Omental fat pad (tissue), 4 donors: Measurements from ENCODE around the gene ZNF791. TPM values are rescaled to one million over a fixed set of nuclear protein-coding genes. Genes with fewer than 3 reads are reported as not detected.

Experiments
- ATAC-seq: fragments of 150-250 bp; one replicate; pipeline ENCODE4 v1.9.1; 2016; ENCODE audit warnings: mild to moderate bottlenecking, moderate library complexity; ENCODE audit not compliant: low FRiP score
- DNase-seq: peaks from one replicate; pipeline ENCODE4 v3.0.0-alpha.2; 2019; ENCODE audit warnings: low spot score
- CTCF ChIP-seq, 3 donors: fragments of 450-650 bp; IDR thresholded peaks; one replicate each; pipeline ENCODE4 v1.5.1; 2016 to 2017; ENCODE audit warnings: antibody characterized with exemption in 3 of 3, mild to moderate bottlenecking in 3 of 3, moderate library complexity in 2 of 3
- total RNA-seq, 4 donors: library from RNA; depleted of rRNA; stranded (reverse); fragments of >200 nt; gene quantifications; one replicate each; pipeline ENCODE4 v1.1.0, GENCODE V29; 2016

Gene ZNF791
- total RNA-seq, 4 donors from 2014 or later = 12.9 to 23.3 (median 16.3) TPM

- TF ChIP-seq CTCF (IDR thresholded peaks at IDR 0.05) = no peak
- ATAC-seq (no peak), DNase-seq (no peak)
These were observed 36.3 kb downstream of the ZNF791 start for GRCh38 chr19:12647047-12647446.

DNA sequence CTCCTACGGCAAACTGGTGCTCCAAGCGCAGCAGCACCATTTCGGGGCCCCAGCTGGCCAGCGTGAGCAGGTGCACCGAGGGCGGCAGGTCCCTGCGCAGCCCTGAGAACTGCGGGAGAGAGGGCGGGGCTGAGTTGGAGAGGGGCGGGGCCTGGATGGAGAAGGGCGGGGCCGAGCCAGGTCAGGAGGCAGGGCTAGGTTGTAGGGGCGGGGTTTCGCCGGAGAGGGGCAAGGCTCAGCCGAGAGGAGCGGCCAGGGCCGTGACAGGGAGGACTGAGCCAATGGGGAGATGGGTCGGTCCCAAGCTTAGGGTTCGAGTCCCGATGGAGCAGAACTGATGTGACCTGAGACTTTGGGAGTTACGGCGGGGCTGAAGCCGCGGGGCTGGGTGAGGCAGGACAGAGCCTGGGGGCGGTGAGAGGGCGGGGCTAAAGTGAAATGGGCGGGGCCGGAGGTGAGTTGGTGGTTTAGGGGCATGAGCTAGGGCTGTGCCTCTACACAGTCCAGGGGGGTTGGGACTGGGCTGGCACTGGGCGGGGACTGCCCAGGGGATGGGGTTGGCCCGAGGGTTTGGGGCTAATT is 36.9 kb downstream of the ZNF791 start:
- DNase-seq (peak; percentile 51), ATAC-seq (peak; percentile 79)
- TF ChIP-seq CTCF (IDR thresholded peaks at IDR 0.05) = no peak

DNA sequence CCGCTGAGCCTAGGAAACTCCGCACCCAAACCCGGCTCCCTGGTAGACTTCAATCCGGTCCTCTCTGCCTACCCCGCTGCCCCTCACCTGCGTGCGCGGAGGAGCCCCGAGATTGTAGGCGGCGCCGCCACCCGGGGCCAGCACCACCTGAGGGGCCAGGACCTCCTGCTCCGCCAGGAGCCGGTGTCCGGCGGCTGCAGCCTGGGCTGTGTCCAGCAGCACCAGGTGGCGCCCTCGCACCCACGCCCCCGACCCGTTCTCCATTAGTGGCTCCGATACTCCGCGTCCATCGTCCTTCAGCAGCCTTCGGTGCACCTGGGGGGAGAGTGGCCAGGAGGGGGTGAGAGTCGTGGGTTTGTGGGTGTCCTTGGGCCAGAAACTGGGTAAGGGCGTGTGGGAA is 37.4 kb downstream of the ZNF791 start:
- no peak for TF ChIP-seq CTCF (IDR thresholded peaks at IDR 0.05)
- DNase-seq = no peak
- ATAC-seq = peak; percentile 52

GRCh38 chr19:12649941-12650340 is 39.2 kb downstream of the ZNF791 start:
- no peak for ATAC-seq

DNA sequence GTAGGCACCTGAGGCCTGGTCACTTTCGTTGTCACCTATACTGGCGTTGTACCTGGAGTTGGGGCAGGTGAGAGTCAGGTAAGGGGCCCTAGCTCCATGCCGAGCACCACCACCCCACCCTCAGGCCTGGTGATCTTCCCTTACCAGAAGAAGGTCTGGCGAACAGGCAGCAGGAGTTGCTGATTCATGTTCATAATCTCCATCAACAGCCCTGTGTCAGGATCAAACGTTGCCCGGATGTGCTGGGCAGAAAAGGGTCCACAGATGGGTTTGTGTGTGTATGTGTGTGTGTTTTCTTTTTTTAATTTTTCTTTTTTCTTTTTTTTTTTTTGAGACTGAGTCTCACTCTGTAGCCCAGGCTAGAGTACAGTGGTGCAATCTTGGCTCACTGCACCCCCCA is 41.5 kb downstream of the ZNF791 start:
- ATAC-seq (no peak), DNase-seq (no peak)
- TF ChIP-seq CTCF (IDR thresholded peaks at IDR 0.05) = no peak

More at GRCh38 chr19:12649941-12650340, 39.2 kb downstream of the ZNF791 start:
- no peak for TF ChIP-seq CTCF (IDR thresholded peaks at IDR 0.05)
- DNase-seq = no peak

DNA sequence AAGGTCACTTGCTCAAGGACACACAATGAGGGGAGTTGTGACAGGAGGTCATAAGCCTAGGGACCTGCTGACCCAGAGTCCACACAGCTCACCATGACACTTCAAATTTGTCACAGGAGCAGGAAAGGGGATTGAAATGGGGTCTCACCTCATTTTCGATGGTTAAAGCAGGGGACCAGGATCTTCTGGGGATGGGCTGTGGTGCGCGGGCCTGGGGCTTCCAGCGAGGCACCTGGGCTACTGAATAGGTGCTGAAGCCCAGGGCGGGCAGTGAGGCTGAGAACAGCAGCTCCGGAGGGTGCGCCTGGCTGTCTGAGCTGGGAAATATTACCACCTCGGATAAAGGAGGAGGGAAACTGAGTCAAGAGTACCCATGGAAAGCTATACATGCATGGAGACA is 44.8 kb downstream of the ZNF791 start:
- ATAC-seq (no peak), DNase-seq (no peak)
- no peak for TF ChIP-seq CTCF (IDR thresholded peaks at IDR 0.05)

DNA sequence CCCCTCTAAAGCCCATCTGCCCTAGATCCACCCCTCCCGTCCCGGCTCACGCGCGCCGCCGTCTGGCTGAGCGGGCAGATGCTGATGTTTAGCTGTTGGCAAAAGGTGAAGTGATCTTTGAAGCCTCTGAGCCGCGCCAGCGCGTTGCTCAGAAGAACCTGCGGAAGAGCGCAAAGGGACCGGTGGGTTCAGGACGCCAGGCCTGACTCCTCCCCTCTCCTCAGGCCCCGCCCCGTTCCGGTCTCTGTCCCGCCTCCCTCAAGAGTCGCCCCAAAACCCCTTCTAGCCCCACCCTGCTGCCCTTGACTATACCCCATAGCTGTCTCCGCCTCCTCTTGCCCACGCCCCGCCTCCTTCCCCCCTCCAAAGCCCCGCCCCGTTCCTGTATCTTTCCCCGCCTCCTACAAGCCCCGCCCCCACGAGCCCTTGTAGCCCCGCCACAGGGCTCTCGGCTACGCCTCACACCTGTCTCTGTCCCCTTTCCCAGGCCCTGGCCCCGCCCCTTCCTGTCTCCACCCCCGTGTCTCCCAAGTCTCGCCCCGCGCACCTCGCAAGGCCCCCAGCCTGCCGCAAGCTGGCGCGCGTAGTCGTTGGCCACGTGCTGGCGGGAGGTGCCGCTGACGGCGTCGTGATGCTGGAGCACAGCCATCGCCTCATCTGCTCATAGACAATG is 46.3 kb downstream of the ZNF791 start:
- TF ChIP-seq CTCF (IDR thresholded peaks at IDR 0.05) = no peak
- no peak for ATAC-seq
- DNase-seq = no peak
